Tibial nerve (tissue), 4 donors: ENCODE results near the gene CCNQ. TPM values are rescaled to one million over a fixed set of nuclear protein-coding genes. Genes with fewer than 3 reads are reported as not detected.
A peak's percentile ranks its signal among the peaks of the same experiment; 100 is the strongest.

ENCODE experiments used
- DNase-seq, 2 donors: peaks; one replicate each; pipeline ENCODE4 v3.0.0-alpha.2; 2019; ENCODE audit warnings: low spot score in 2 of 2
- H3K27ac ChIP-seq, 4 donors: fragments of 200-600 bp; sonication (generic) in 3 of 4; one replicate each; pipeline ENCODE4 v1.5.1; 2017 to 2019; ENCODE audit warnings: mild to moderate bottlenecking in 1 of 4
- H3K27me3 ChIP-seq, 2 donors: fragments of 200-600 bp; sonication (generic) in 1 of 2; one replicate each; pipeline versions ENCODE4 v1.5.1 to v1.6.0; 2017 to 2019
- H3K36me3 ChIP-seq, 3 donors: fragments of 200-600 bp; sonication (generic); one replicate each; pipeline ENCODE4 v1.5.1; 2018 to 2019
- H3K4me1 ChIP-seq, 4 donors: fragments of 200-600 bp; sonication (generic) in 3 of 4; one replicate each; pipeline ENCODE4 v1.5.1; 2017 to 2019
- H3K4me3 ChIP-seq, 4 donors: fragments of 200-600 bp; sonication (generic) in 3 of 4; one replicate each; pipeline ENCODE4 v1.5.1; 2017 to 2019; ENCODE audit warnings: mild to moderate bottlenecking in 1 of 4, moderate library complexity in 1 of 4
- H3K9me3 ChIP-seq, 4 donors: fragments of 200-600 bp; sonication (generic) in 3 of 4; one replicate each; pipeline ENCODE4 v1.5.1; 2017 to 2019
- CTCF ChIP-seq, 5 experiments: fragments of 200-600 bp in 3 of 5; fragments of 450-650 bp in 2 of 5; sonication (generic) in 3 of 5; IDR thresholded peaks; one replicate each; pipeline ENCODE4 v1.5.1; 2016 to 2019; ENCODE audit warnings: antibody characterized with exemption in 5 of 5, mild to moderate bottlenecking in 3 of 5, moderate library complexity in 2 of 5
- EP300 ChIP-seq, 2 donors: sonication (generic); formaldehyde crosslinking; IDR thresholded peaks; one replicate each; pipeline ENCODE4 v1.6.1; 2017; ENCODE audit warnings: antibody characterized with exemption in 2 of 2, mild to moderate bottlenecking in 1 of 2
- POLR2A ChIP-seq, 2 donors: fragments of 450-650 bp; IDR thresholded peaks; one replicate each; pipeline ENCODE4 v1.6.1; 2017; ENCODE audit warnings: antibody characterized with exemption in 2 of 2, mild to moderate bottlenecking in 2 of 2, moderate library complexity in 2 of 2
- WGBS, 2 donors: methylation state at CpG; one replicate each; pipeline ENCODE4 v1.1.5; 2018; 5-methylcytosine and 5-hydroxymethylcytosine counted together
- total RNA-seq, 4 donors: library from RNA; depleted of rRNA; stranded (reverse); fragments of >200 nt; gene quantifications; one replicate each; pipeline ENCODE4 v1.1.0, GENCODE V29; 2016

Gene CCNQ
- total RNA-seq, result 10 to 100 TPM; 26.4 to 36.9 (median 32.2) TPM

DNA sequence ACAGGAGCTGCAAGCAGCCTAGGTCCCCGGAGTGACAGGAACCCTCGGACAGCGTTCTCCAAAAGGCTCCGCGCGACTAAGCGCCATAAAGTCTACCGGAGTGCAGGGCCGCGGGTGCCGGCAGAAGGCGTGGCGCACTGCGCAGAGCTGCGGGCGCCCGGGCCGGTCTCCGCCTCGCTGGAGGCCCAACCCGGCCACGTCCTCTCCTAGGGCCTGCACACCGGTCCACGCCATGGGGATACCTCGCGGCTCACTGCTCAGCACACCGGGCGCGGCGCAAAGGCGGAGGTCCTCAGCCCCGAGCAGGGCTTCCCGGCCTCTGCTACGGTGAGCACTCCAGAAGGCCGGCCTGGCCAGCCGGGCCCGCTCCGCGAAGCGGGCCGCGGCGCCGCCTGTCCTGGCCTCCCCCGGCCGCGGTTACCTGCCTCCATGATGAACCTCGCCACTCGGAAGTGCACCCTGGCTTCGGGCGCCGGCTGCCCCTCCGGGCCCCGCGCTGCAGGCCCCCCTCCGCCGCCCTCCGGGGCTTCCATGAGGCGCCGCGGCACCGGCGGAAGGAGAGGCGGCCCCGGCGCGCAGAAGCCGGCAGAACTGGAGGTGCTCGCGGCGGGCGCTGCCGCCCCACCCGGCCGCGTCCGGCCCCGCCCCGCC, at the start of gene CCNQ:
TSS of gene CCNQ (minus strand) at position 599 of the 651 bp plus-strand sequence. CDS start at position 533, 66 bp downstream.
- no peaks in the 10 kb centered on the region for H3K9me3 ChIP-seq
- H3K4me3 ChIP-seq, result peak within 1 kb of the TSS; percentile 48 to 83 (median 60)
- peaks cover 0 to 19% (median 0%) of the 10 kb centered on the region in 3 donors for H3K36me3 ChIP-seq
- 0 to 33% methylated on average over 1 to 26 of the region's 79 CpGs for WGBS, 2 donors
- peak within 1 kb of the TSS in 3 of 4 donors; percentile 37 to 78 (median 70) for H3K27ac ChIP-seq
- TF ChIP-seq EP300 (IDR thresholded peaks at IDR 0.05), result no peak
- peak in 1 of 2 donors; percentile 47 for TF ChIP-seq POLR2A (IDR thresholded peaks at IDR 0.05)
- no peak for DNase-seq
- H3K27me3 ChIP-seq, result peaks cover 0 to 5% of the 10 kb centered on the region in 2 donors
- peaks cover 0 to 22% (median 2%) of the 10 kb centered on the region in 4 donors for H3K4me1 ChIP-seq

GRCh38 chrX:153647461-153648357, 48.8 kb upstream of the CCNQ start:
- Histone ChIP-seq H3K4me3 (peak overlapping the region in 2 of 4 donors; percentile 12 to 29), H3K9me3 (no peaks in the 10 kb centered on the region), H3K27me3 (peaks cover 0 to 69% of the 10 kb centered on the region in 2 donors), H3K36me3 (no peaks in the 10 kb centered on the region), H3K4me1 (peaks cover 0 to 30% (median 3%) of the 10 kb centered on the region in 4 donors), H3K27ac (no peak overlapping the region)
- 45% methylated on average over 30 of the region's 85 CpGs; no CpG with 5 or more reads in 1 of the 2 donors for WGBS, 2 donors
- DNase-seq, result no peak
- no peak for TF ChIP-seq POLR2A (IDR thresholded peaks at IDR 0.05)

- Histone ChIP-seq H3K4me1 (peaks cover 0 to 39% (median 7%) of the 10 kb centered on the region in 4 donors), H3K4me3 (peak within 1 kb of the TSS in 2 of 4 donors; percentile 12 to 29), H3K27me3 (peaks cover 0 to 78% of the 10 kb centered on the region in 2 donors), H3K9me3 (no peaks in the 10 kb centered on the region), H3K36me3 (no peaks in the 10 kb centered on the region), H3K27ac (no peak within 1 kb of the TSS)
- no peak for TF ChIP-seq CTCF (IDR thresholded peaks at IDR 0.05)
- no peak for TF ChIP-seq EP300 (IDR thresholded peaks at IDR 0.05)
- TF ChIP-seq POLR2A (IDR thresholded peaks at IDR 0.05), result no peak
- 33 to 43% methylated on average over 5 to 21 of the region's 53 CpGs for WGBS, 2 donors
- no peak for DNase-seq
Observed at GRCh38 chrX:153646620-153647373, 47.9 kb upstream of the CCNQ start, which contains the start of gene DUSP9. Gene DUSP9 (plus strand): TSS chrX:153647203. CDS start chrX:153647954, 751 bp downstream.

GRCh38 chrX:153645921-153646488, 47.1 kb upstream of the CCNQ start:
- Histone ChIP-seq H3K4me1 (peaks cover 0 to 39% (median 8%) of the 10 kb centered on the region in 4 donors), H3K27me3 (peaks cover 0 to 80% of the 10 kb centered on the region in 2 donors), H3K36me3 (no peaks in the 10 kb centered on the region), H3K27ac (no peak overlapping the region), H3K9me3 (no peaks in the 10 kb centered on the region), H3K4me3 (no peak overlapping the region)
- whole genome bisulfite sequencing, 2 donors, result 69 to 70% methylated on average over 8 to 10 of the region's 10 CpGs
- no peak for DNase-seq
- no peak for TF ChIP-seq POLR2A (IDR thresholded peaks at IDR 0.05)

GRCh38 chrX:153645151-153645550, 46.2 kb upstream of the CCNQ start:
- H3K4me1 ChIP-seq, result peaks cover 0 to 39% (median 8%) of the 10 kb centered on the region in 4 donors
- DNase-seq, result no peak
- no peak overlapping the region for H3K4me3 ChIP-seq
- H3K27ac ChIP-seq, result no peak overlapping the region
- no peaks in the 10 kb centered on the region for H3K36me3 ChIP-seq
- TF ChIP-seq CTCF (IDR thresholded peaks at IDR 0.05), result no peak
- TF ChIP-seq EP300 (IDR thresholded peaks at IDR 0.05), result no peak
- TF ChIP-seq POLR2A (IDR thresholded peaks at IDR 0.05), result no peak
- H3K9me3 ChIP-seq, result no peaks in the 10 kb centered on the region
- H3K27me3 ChIP-seq, result peaks cover 0 to 88% of the 10 kb centered on the region in 2 donors
- 50 to 69% methylated on average over 3 to 6 of the region's 6 CpGs for WGBS, 2 donors
